Thyroid gland (tissue), 4 donors: ENCODE results near the gene RAD54L. TPM values are rescaled to one million over a fixed set of nuclear protein-coding genes. Genes with fewer than 3 reads are reported as not detected.
A peak's percentile ranks its signal among the peaks of the same experiment; 100 is the strongest.

Experiments
- DNase-seq, 2 donors: peaks; one replicate each; pipeline ENCODE4 v3.0.0-alpha.2; 2019
- H3K27ac ChIP-seq, 3 donors: fragments of 200-600 bp; sonication (generic); 1 replicate in 2 of 3; 2 replicates in 1 of 3; pipeline ENCODE4 v1.5.1; 2016 to 2019; ENCODE audit warnings: mild to moderate bottlenecking in 1 of 3, moderate library complexity in 1 of 3
- H3K27me3 ChIP-seq: fragments of 200-600 bp; sonication (generic); one replicate; pipeline ENCODE4 v1.5.1; 2019
- H3K36me3 ChIP-seq, 2 donors: fragments of 200-600 bp; sonication (generic); one replicate each; pipeline ENCODE4 v1.5.1; 2016 to 2019
- H3K4me1 ChIP-seq, 2 donors: fragments of 200-600 bp; sonication (generic); one replicate each; pipeline ENCODE4 v1.5.1; 2017 to 2019
- H3K4me3 ChIP-seq, 3 donors: fragments of 200-600 bp; sonication (generic); replicated peaks in 1 of 3; 1 replicate in 2 of 3; 2 replicates in 1 of 3; pipeline ENCODE4 v1.5.1; 2016; ENCODE audit warnings: mild to moderate bottlenecking in 1 of 3
- H3K9me3 ChIP-seq: fragments of 200-600 bp; sonication (generic); one replicate; pipeline ENCODE4 v1.5.1; 2017
- CTCF ChIP-seq, 6 experiments: fragments of 200-600 bp in 3 of 6; fragments of 450-650 bp in 3 of 6; sonication (generic) in 3 of 6; IDR thresholded peaks; one replicate each; pipeline ENCODE4 v1.5.1; 2016 to 2019; ENCODE audit warnings: antibody characterized with exemption in 6 of 6, mild to moderate bottlenecking in 2 of 6, inconsistent platforms in 1 of 6, moderate library complexity in 1 of 6
- POLR2A ChIP-seq, 2 donors: fragments of 450-650 bp; IDR thresholded peaks; one replicate each; pipeline ENCODE4 v1.6.1; 2017; ENCODE audit warnings: antibody characterized with exemption in 2 of 2, mild to moderate bottlenecking in 2 of 2, moderate library complexity in 1 of 2
- WGBS, 2 donors: methylation state at CpG; one replicate each; pipeline ENCODE4 v1.1.5; 2017; 5-methylcytosine and 5-hydroxymethylcytosine counted together
- intact Hi-C: fragments of 100-400 bp; cut with DNase I; formaldehyde crosslinking; loops from one replicate; pipeline ENCODE4 v1.15.1; 2023
- total RNA-seq, 4 donors: library from RNA; depleted of rRNA; stranded (reverse); fragments of >200 nt; gene quantifications; one replicate each; pipeline ENCODE4 v1.2.3, GENCODE V29; 2016

The RAD54L gene
- total RNA-seq, 4 donors from 2014 or later = 0.27 to 1.7 (median 0.61) TPM

GRCh38 chr1:46268578-46268977 is 21.0 kb downstream of the RAD54L start:
- TF ChIP-seq CTCF (IDR thresholded peaks at IDR 0.05) = no peak
- no peak for TF ChIP-seq POLR2A (IDR thresholded peaks at IDR 0.05)
- H3K4me3 ChIP-seq = no peak overlapping the region
- 97 to 100% methylated on average over 1 of the region's 1 CpG for WGBS, 2 donors
- H3K27ac ChIP-seq = no peak overlapping the region
- intact Hi-C loops = no loop called here
- no peaks in the 10 kb centered on the region for H3K9me3 ChIP-seq
- H3K27me3 ChIP-seq = no peaks in the 10 kb centered on the region
- no peaks in the 10 kb centered on the region for H3K36me3 ChIP-seq
- no peak for DNase-seq
- no peaks in the 10 kb centered on the region for H3K4me1 ChIP-seq

- 96 to 98% methylated on average over 6 of the region's 6 CpGs for WGBS, 2 donors
- intact Hi-C loops = no loop called here
Observed at GRCh38 chr1:46274225-46275029, 26.9 kb downstream of the RAD54L start.

GRCh38 chr1:46275030-46275337 is 27.4 kb downstream of the RAD54L start:
- Histone ChIP-seq H3K27ac (no peak overlapping the region), H3K4me1 (peaks cover 0 to 8% of the 10 kb centered on the region in 2 donors), H3K4me3 (no peak overlapping the region), H3K9me3 (no peaks in the 10 kb centered on the region), H3K27me3 (no peaks in the 10 kb centered on the region), H3K36me3 (peaks cover 8 to 16% of the 10 kb centered on the region in 2 donors)
- TF ChIP-seq POLR2A (IDR thresholded peaks at IDR 0.05) (no peak), CTCF (IDR thresholded peaks at IDR 0.05) (no peak)
- DNase-seq = no peak
- 95% methylated on average over 6 of the region's 6 CpGs for WGBS, 2 donors
- intact Hi-C loops = no loop called here

More at GRCh38 chr1:46274225-46275029, 26.9 kb downstream of the RAD54L start:
- Histone ChIP-seq H3K4me3 (no peak overlapping the region), H3K27me3 (no peaks in the 10 kb centered on the region), H3K36me3 (peaks cover 5 to 11% of the 10 kb centered on the region in 2 donors), H3K9me3 (no peaks in the 10 kb centered on the region), H3K4me1 (peaks cover 0 to 8% of the 10 kb centered on the region in 2 donors), H3K27ac (no peak overlapping the region)
- no peak for TF ChIP-seq POLR2A (IDR thresholded peaks at IDR 0.05)
- TF ChIP-seq CTCF (IDR thresholded peaks at IDR 0.05) = no peak
- DNase-seq = no peak

GRCh38 chr1:46277658-46278373 is 30.3 kb downstream of the RAD54L start:
- WGBS, 2 donors = 62 to 85% methylated on average over 12 to 14 of the region's 14 CpGs
- peak; percentile 76 to 78 for DNase-seq
- TF ChIP-seq CTCF (IDR thresholded peaks at IDR 0.05) (no peak), POLR2A (IDR thresholded peaks at IDR 0.05) (peak in 1 of 2 donors; percentile 4)
- Histone ChIP-seq H3K27ac (no peak overlapping the region), H3K4me3 (no peak overlapping the region), H3K36me3 (peaks cover 20 to 29% of the 10 kb centered on the region in 2 donors), H3K27me3 (no peaks in the 10 kb centered on the region), H3K4me1 (peaks cover 0 to 8% of the 10 kb centered on the region in 2 donors), H3K9me3 (no peaks in the 10 kb centered on the region)
- intact Hi-C loops = no loop called here

GRCh38 chr1:46278807-46279206 is 31.2 kb downstream of the RAD54L start:
- intact Hi-C loops = no loop called here
- WGBS, 2 donors = 92 to 93% methylated on average over 12 of the region's 12 CpGs
- TF ChIP-seq POLR2A (IDR thresholded peaks at IDR 0.05) (no peak), CTCF (IDR thresholded peaks at IDR 0.05) (no peak)
- Histone ChIP-seq H3K27ac (peak overlapping the region in 1 of 3 donors; percentile 21), H3K4me3 (no peak overlapping the region), H3K36me3 (peaks cover 20 to 29% of the 10 kb centered on the region in 2 donors), H3K27me3 (no peaks in the 10 kb centered on the region), H3K4me1 (peaks cover 0 to 8% of the 10 kb centered on the region in 2 donors), H3K9me3 (no peaks in the 10 kb centered on the region)
- peak in 1 of 2 donors; percentile 6 for DNase-seq
